Activated CD8-positive, alpha-beta T cell treated with anti-CD3 and anti-CD28 coated beads, Interleukin-2, amount 10 ng/mL, durations not matched to agents 7 days and 5 days (primary cell): ENCODE data around the gene KCNE2. TPM values are rescaled to one million over a fixed set of nuclear protein-coding genes. Genes with fewer than 3 reads are reported as not detected.

Experiments used
- ATAC-seq: fragments of 150-1000 bp; cut with Tn5 transposase; one replicate; pipeline ENCODE4 v1.10.0; 2021; ENCODE audit warnings: moderate library complexity
- CTCF ChIA-PET: fragments of 350-600 bp; sonication (Branson Sonifier 250); formaldehyde crosslinking; loops from one replicate; lab custom pipeline; 2021; ENCODE audit warnings: antibody characterized with exemption; lab: Charles Lee
- POLR2A ChIA-PET: fragments of 350-600 bp; sonication (Branson Sonifier 250); formaldehyde crosslinking; loops from one replicate; lab custom pipeline; 2021; ENCODE audit warnings: antibody characterized with exemption; lab: Charles Lee
- DNase-seq: peaks from one replicate; pipeline ENCODE4 v3.0.0-alpha.2; 2020
- H3K27ac Mint-ChIP-seq: one replicate; pipeline ENCODE4 v1.8.0; 2021; ENCODE audit warnings: mild to moderate bottlenecking, mixed read lengths
- H3K27me3 Mint-ChIP-seq: one replicate; pipeline ENCODE4 v1.8.0; 2021; ENCODE audit warnings: low read depth, mixed read lengths
- H3K36me3 Mint-ChIP-seq: one replicate; pipeline ENCODE4 v1.8.0; 2021; ENCODE audit warnings: low read depth, mixed read lengths
- H3K4me1 Mint-ChIP-seq: one replicate; pipeline ENCODE4 v1.8.0; 2021; ENCODE audit warnings: low read depth, mixed read lengths
- H3K4me3 Mint-ChIP-seq: one replicate; pipeline ENCODE4 v1.8.0; 2021; ENCODE audit warnings: mild to moderate bottlenecking, mixed read lengths
- H3K9me3 Mint-ChIP-seq: one replicate; pipeline ENCODE4 v1.8.0; 2022; ENCODE audit warnings: mixed read lengths; ENCODE audit not compliant: insufficient read depth
- total RNA-seq, 2 experiments: library from RNA; stranded (reverse); gene quantifications; one replicate each; pipeline ENCODE4 v1.2.3, GENCODE V29; 2021

Gene KCNE2, protein sequence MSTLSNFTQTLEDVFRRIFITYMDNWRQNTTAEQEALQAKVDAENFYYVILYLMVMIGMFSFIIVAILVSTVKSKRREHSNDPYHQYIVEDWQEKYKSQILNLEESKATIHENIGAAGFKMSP
- not detected for total RNA-seq

DNA sequence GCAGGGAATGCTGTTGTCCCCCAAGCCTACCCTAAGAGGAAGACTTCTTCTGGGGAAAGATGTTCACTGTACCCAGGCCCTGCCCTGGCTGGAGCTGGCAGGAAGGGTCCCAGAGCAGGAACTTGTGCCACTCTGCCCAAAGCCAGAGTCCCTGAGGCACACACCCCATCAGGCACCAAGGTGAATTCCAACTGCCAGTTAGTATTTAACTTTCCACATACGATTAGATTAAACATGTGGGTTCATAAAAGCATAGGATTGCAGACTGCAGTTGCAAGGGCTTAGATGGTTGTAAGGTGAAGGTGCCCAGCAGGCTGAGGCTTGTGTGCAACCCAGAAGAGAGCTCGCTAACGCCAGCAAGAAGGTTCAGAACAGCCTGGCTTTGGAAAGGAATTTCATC lies at the start of gene KCNE2:
Gene KCNE2, plus strand, starts transcription at position 274 of the 400 bp plus-strand sequence. CDS start 6,473 bp downstream, outside the sequence.
- Mint-ChIP-seq H3K4me3 (no peak within 1 kb of the TSS), H3K9me3 (no peaks in the 10 kb centered on the region), H3K4me1 (peaks cover 7% of the 10 kb centered on the region), H3K36me3 (no peaks in the 10 kb centered on the region), H3K27ac (no peak within 1 kb of the TSS), H3K27me3 (peaks cover 8% of the 10 kb centered on the region)
- no peak for DNase-seq
- POLR2A ChIA-PET, result no interaction called here
- ATAC-seq, result no peak
- CTCF ChIA-PET, result interaction anchor here (0.7 to 2.1 kb wide), 3 partner anchors 16 to 239 kb away, joined by 4 to 16 read pairs (median 10); no protein-coding TSS in a partner anchor

DNA sequence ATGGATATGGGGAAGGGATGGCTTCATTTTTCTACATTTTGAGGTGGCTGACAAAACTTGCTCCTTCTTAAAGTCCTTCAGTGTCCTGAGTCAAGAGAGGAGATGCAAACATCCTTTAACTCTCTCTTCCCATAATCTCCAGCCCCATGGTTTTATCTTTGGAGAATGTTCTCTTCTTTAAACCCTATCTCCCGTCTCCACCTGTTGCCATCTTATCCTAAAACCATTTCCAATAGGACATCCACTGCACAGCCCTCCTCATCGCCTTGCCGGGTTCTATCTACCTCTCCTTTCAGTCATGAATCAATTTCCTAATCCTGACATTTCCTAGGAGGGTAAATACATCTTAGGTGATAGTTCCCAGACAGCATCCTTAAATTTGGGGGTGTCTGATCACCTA lies 44.2 kb upstream of the KCNE2 start:
- no peaks in the 10 kb centered on the region for H3K9me3 Mint-ChIP-seq
- no peaks in the 10 kb centered on the region for H3K4me1 Mint-ChIP-seq
- no peak for ATAC-seq
- no peak for DNase-seq
- H3K36me3 Mint-ChIP-seq, result no peaks in the 10 kb centered on the region
- H3K27ac Mint-ChIP-seq, result no peak overlapping the region
- ChIA-PET CTCF (interaction anchor here (0.7 kb wide), 1 partner anchor 28 kb away, joined by 3 read pairs; no protein-coding TSS in a partner anchor), POLR2A (no interaction called here)
- H3K27me3 Mint-ChIP-seq, result peaks cover 23% of the 10 kb centered on the region
- H3K4me3 Mint-ChIP-seq, result no peak overlapping the region

- H3K27me3 Mint-ChIP-seq, result peaks cover 23% of the 10 kb centered on the region
- CTCF ChIA-PET, result interaction anchor here (0.7 kb wide), 1 partner anchor 28 kb away, joined by 3 read pairs; no protein-coding TSS in a partner anchor
- no peaks in the 10 kb centered on the region for H3K9me3 Mint-ChIP-seq
- H3K4me3 Mint-ChIP-seq, result no peak overlapping the region
- no peak for ATAC-seq
- H3K4me1 Mint-ChIP-seq, result no peaks in the 10 kb centered on the region
- no peak overlapping the region for H3K27ac Mint-ChIP-seq
- DNase-seq, result no peak
- POLR2A ChIA-PET, result no interaction called here
- no peaks in the 10 kb centered on the region for H3K36me3 Mint-ChIP-seq
Observed at GRCh38 chr21:34320011-34320410, 43.8 kb upstream of the KCNE2 start.

- Mint-ChIP-seq H3K27me3 (peaks cover 10% of the 10 kb centered on the region), H3K4me1 (no peaks in the 10 kb centered on the region), H3K9me3 (no peaks in the 10 kb centered on the region), H3K4me3 (no peak overlapping the region), H3K27ac (no peak overlapping the region), H3K36me3 (no peaks in the 10 kb centered on the region)
- no peak for DNase-seq
- CTCF ChIA-PET, result no interaction called here
- POLR2A ChIA-PET, result interaction anchor here (0.6 kb wide), 1 partner anchor 628 kb away, joined by 3 read pairs; no protein-coding TSS in a partner anchor
- no peak for ATAC-seq
Observed at GRCh38 chr21:34330055-34330454, 33.8 kb upstream of the KCNE2 start.

GRCh38 chr21:34331726-34332125 lies 32.1 kb upstream of the KCNE2 start:
- no peaks in the 10 kb centered on the region for H3K36me3 Mint-ChIP-seq
- H3K4me1 Mint-ChIP-seq, result no peaks in the 10 kb centered on the region
- POLR2A ChIA-PET, result interaction anchor here (0.6 kb wide), 1 partner anchor 685 kb away, joined by 5 read pairs; no protein-coding TSS in a partner anchor
- H3K4me3 Mint-ChIP-seq, result no peak overlapping the region
- no peak overlapping the region for H3K27ac Mint-ChIP-seq
- no peaks in the 10 kb centered on the region for H3K9me3 Mint-ChIP-seq
- CTCF ChIA-PET, result interaction anchor here (1.7 kb wide), 1 partner anchor 18 kb away, joined by 5 read pairs; no protein-coding TSS in a partner anchor
- ATAC-seq, result no peak
- peaks cover 7% of the 10 kb centered on the region for H3K27me3 Mint-ChIP-seq
- no peak for DNase-seq

GRCh38 chr21:34332347-34332746 lies 31.5 kb upstream of the KCNE2 start:
- H3K4me3 Mint-ChIP-seq, result no peak overlapping the region
- ATAC-seq (no peak), DNase-seq (no peak)
- H3K36me3 Mint-ChIP-seq, result no peaks in the 10 kb centered on the region
- no peaks in the 10 kb centered on the region for H3K9me3 Mint-ChIP-seq
- POLR2A ChIA-PET, result no interaction called here
- H3K27ac Mint-ChIP-seq, result no peak overlapping the region
- CTCF ChIA-PET, result interaction anchor here (1.7 kb wide), 1 partner anchor 17 kb away, joined by 5 read pairs; no protein-coding TSS in a partner anchor
- no peaks in the 10 kb centered on the region for H3K4me1 Mint-ChIP-seq
- H3K27me3 Mint-ChIP-seq, result peaks cover 5% of the 10 kb centered on the region

GRCh38 chr21:34333121-34333739 lies 30.6 kb upstream of the KCNE2 start:
- ChIA-PET POLR2A (no interaction called here), CTCF (interaction anchor here (0.8 to 1.3 kb wide), 2 partner anchors 14 to 15 kb away, joined by 3 to 6 read pairs; no protein-coding TSS in a partner anchor)
- no peaks in the 10 kb centered on the region for H3K36me3 Mint-ChIP-seq
- H3K4me1 Mint-ChIP-seq, result peaks cover 5% of the 10 kb centered on the region
- no peaks in the 10 kb centered on the region for H3K9me3 Mint-ChIP-seq
- ATAC-seq (no peak), DNase-seq (no peak)
- H3K4me3 Mint-ChIP-seq, result no peak overlapping the region
- no peak overlapping the region for H3K27ac Mint-ChIP-seq
- H3K27me3 Mint-ChIP-seq, result peaks cover 2% of the 10 kb centered on the region

- CTCF ChIA-PET, result interaction anchor here (1.0 kb wide), 2 partner anchors 12 to 411 kb away, joined by 4 to 5 read pairs; no protein-coding TSS in a partner anchor
- H3K27ac Mint-ChIP-seq, result no peak overlapping the region
Observed at GRCh38 chr21:34335316-34335715, 28.5 kb upstream of the KCNE2 start.

DNA sequence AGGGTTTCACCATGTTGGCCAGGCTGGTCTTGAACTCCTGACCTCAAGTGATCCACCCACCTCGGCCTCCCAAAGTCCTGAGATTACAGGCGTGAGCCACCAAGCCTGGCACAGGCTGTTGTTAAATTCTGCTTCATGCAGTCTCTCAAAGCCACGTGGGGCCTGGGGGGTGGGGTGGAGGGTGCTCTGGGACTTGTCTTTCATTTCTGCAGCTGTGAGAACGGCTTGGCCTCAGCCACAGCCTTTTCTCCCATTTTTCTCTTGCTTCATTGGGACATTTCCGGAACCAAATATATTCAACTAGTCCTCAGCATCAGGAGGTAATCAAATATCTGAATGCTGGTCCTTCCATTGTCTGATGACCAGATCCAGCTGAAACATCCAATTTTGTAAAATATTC lies 27.6 kb upstream of the KCNE2 start:
- CTCF ChIA-PET, result interaction anchor here (1.0 to 1.4 kb wide), 3 partner anchors 11 to 412 kb away, joined by 4 to 9 read pairs (median 5); no protein-coding TSS in a partner anchor
- DNase-seq, result no peak

More at GRCh38 chr21:34335316-34335715, 28.5 kb upstream of the KCNE2 start:
- DNase-seq (no peak), ATAC-seq (no peak)
- POLR2A ChIA-PET, result no interaction called here
- Mint-ChIP-seq H3K9me3 (no peaks in the 10 kb centered on the region), H3K36me3 (no peaks in the 10 kb centered on the region), H3K4me3 (no peak overlapping the region), H3K27me3 (peaks cover 2% of the 10 kb centered on the region), H3K4me1 (peaks cover 10% of the 10 kb centered on the region)

GRCh38 chr21:34336756-34337391 lies 26.9 kb upstream of the KCNE2 start:
- Mint-ChIP-seq H3K27ac (no peak overlapping the region), H3K4me3 (no peak overlapping the region), H3K36me3 (no peaks in the 10 kb centered on the region), H3K9me3 (no peaks in the 10 kb centered on the region), H3K4me1 (peaks cover 13% of the 10 kb centered on the region), H3K27me3 (peaks cover 2% of the 10 kb centered on the region)
- ChIA-PET CTCF (interaction anchor here (1.4 kb wide), 1 partner anchor 11 kb away, joined by 9 read pairs; no protein-coding TSS in a partner anchor), POLR2A (no interaction called here)
- DNase-seq (no peak), ATAC-seq (no peak)

More for the DNA sequence above, 27.6 kb upstream of the KCNE2 start:
- H3K27ac Mint-ChIP-seq, result no peak overlapping the region
- H3K9me3 Mint-ChIP-seq, result no peaks in the 10 kb centered on the region
- H3K4me1 Mint-ChIP-seq, result peaks cover 13% of the 10 kb centered on the region
- POLR2A ChIA-PET, result no interaction called here
- no peak for ATAC-seq
- no peaks in the 10 kb centered on the region for H3K36me3 Mint-ChIP-seq
- peaks cover 2% of the 10 kb centered on the region for H3K27me3 Mint-ChIP-seq
- H3K4me3 Mint-ChIP-seq, result no peak overlapping the region

GRCh38 chr21:34337741-34338140 lies 26.1 kb upstream of the KCNE2 start:
- DNase-seq (no peak), ATAC-seq (no peak)
- Mint-ChIP-seq H3K4me3 (no peak overlapping the region), H3K27me3 (peaks cover 4% of the 10 kb centered on the region), H3K27ac (no peak overlapping the region), H3K4me1 (peaks cover 13% of the 10 kb centered on the region), H3K9me3 (no peaks in the 10 kb centered on the region), H3K36me3 (no peaks in the 10 kb centered on the region)
- POLR2A ChIA-PET, result interaction anchor here (0.5 kb wide), 1 partner anchor 270 kb away, joined by 3 read pairs; no protein-coding TSS in a partner anchor
- CTCF ChIA-PET, result interaction anchor here (1.4 kb wide), 1 partner anchor 10 kb away, joined by 9 read pairs; no protein-coding TSS in a partner anchor
